ENCODE measurements around the gene IRX1. TPM values are rescaled to one million over a fixed set of nuclear protein-coding genes. Genes with fewer than 3 reads are reported as not detected.
A peak's percentile ranks its signal among the peaks of the same experiment; 100 is the strongest.

IRX1 gene
- total RNA-seq, 1 donor from 2014 or later: 2.9 TPM

GRCh38 chr5:3598207-3598606, 2.6 kb downstream of the IRX1 start:
- H3K4me1 Mint-ChIP-seq (ENCODE audit: low read depth): peaks cover 32% of the 10 kb centered on the region
- TF ChIP-seq CTCF (IDR thresholded peaks at IDR 0.05): no peak
- H3K27ac Mint-ChIP-seq (ENCODE audit: unreplicated experiment): no peak overlapping the region
- H3K36me3 Mint-ChIP-seq (ENCODE audit: low read depth): peaks cover 7% of the 10 kb centered on the region
- peaks cover 35% of the 10 kb centered on the region for H3K27me3 Mint-ChIP-seq (ENCODE audit: low read depth)
- H3K9me3 Mint-ChIP-seq (ENCODE audit: low read depth): no peaks in the 10 kb centered on the region
- no peak for DNase-seq (ENCODE audit: low spot score)
- H3K4me3 Mint-ChIP-seq (ENCODE audit: unreplicated experiment): peak overlapping the region; percentile 72

DNA sequence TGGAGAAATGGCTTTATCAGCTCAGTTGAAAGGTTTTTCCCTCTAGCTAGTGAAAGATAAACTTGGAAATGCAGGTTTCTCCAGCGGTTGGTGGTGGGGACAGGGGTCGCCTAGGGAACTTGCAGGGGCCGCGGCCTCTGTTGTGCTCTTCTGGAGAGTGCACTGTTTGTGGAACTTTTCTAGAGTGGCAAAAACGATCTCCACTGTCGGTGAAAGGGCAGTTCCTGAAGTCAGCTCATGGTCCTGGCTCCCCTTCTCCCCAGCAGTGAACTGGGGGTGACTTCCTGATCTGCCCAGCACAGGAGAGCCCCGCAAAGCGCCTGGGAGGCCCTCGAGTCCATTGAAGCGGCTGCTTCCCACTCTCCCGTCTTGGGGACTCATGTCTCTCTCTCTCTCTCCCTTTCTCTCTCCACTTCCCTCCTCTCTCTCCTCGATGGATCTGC, 3.2 kb downstream of the IRX1 start:
- Mint-ChIP-seq H3K4me3 (ENCODE audit: unreplicated experiment) (no peak overlapping the region), H3K27me3 (ENCODE audit: low read depth) (peaks cover 31% of the 10 kb centered on the region)

GRCh38 chr5:3599226-3600105, 3.8 kb downstream of the IRX1 start:
- Mint-ChIP-seq H3K4me3 (ENCODE audit: unreplicated experiment) (peak overlapping the region; percentile 9), H3K9me3 (ENCODE audit: low read depth) (no peaks in the 10 kb centered on the region), H3K27me3 (ENCODE audit: low read depth) (peaks cover 25% of the 10 kb centered on the region), H3K4me1 (ENCODE audit: low read depth) (peaks cover 25% of the 10 kb centered on the region), H3K27ac (ENCODE audit: unreplicated experiment) (no peak overlapping the region), H3K36me3 (ENCODE audit: low read depth) (peaks cover 7% of the 10 kb centered on the region)
- DNase-seq (ENCODE audit: low spot score): no peak
- TF ChIP-seq CTCF (IDR thresholded peaks at IDR 0.05): no peak

More for the DNA sequence above, 3.2 kb downstream of the IRX1 start:
- H3K4me1 Mint-ChIP-seq (ENCODE audit: low read depth): peaks cover 31% of the 10 kb centered on the region
- no peak overlapping the region for H3K27ac Mint-ChIP-seq (ENCODE audit: unreplicated experiment)
- no peak for TF ChIP-seq CTCF (IDR thresholded peaks at IDR 0.05)
- H3K36me3 Mint-ChIP-seq (ENCODE audit: low read depth): peaks cover 7% of the 10 kb centered on the region
- no peaks in the 10 kb centered on the region for H3K9me3 Mint-ChIP-seq (ENCODE audit: low read depth)
- no peak for DNase-seq (ENCODE audit: low spot score)

DNA sequence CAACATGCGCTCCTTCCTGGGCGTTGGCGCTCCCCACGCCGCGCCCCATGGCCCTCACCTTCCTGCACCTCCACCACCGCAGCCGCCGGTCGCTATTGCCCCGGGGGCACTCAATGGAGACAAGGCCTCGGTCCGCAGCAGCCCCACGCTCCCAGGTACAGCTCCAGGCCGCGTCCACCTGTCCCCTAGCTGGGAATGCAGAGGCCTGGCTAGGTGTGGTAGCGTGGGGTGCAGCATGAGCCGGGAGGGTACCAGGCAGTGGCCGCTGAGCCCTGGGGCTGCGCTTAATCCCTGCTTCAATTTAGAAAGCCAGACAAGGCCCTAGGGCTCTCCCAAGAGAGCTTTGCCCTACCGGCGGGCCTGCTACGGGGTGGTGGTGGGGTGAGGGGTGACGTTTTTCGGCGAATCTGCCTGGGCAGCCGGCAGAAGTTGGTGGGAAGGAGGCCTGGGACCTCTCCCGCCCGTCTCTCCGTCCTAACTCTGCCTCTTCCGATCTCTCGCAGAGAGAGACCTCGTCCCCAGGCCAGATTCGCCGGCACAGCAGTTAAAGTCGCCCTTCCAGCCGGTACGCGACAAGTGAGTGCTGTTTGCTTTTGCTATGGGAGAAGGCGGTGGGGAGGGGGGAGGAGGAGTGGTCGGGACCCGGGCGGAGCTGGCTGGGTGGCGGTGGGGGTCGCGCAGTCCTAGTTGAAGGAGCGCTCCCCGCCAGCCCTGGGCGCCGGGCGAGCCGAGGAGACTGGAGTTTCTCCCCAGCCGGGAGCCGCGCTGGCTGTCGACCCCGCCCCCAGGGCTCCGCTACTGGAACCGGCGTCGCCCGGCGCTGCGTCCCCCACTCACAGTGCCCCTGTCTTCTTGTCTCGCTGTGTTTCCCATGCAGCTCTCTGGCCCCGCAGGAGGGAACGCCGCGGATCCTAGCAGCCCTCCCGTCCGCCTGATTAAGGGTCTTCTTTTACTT, 4.8 kb downstream of the IRX1 start:
- H3K4me1 Mint-ChIP-seq (ENCODE audit: low read depth): peaks cover 25% of the 10 kb centered on the region
- peak overlapping the region; percentile 19 for H3K4me3 Mint-ChIP-seq (ENCODE audit: unreplicated experiment)
- H3K27ac Mint-ChIP-seq (ENCODE audit: unreplicated experiment): no peak overlapping the region
- no peak for TF ChIP-seq CTCF (IDR thresholded peaks at IDR 0.05)
- peaks cover 7% of the 10 kb centered on the region for H3K36me3 Mint-ChIP-seq (ENCODE audit: low read depth)
- no peaks in the 10 kb centered on the region for H3K9me3 Mint-ChIP-seq (ENCODE audit: low read depth)
- H3K27me3 Mint-ChIP-seq (ENCODE audit: low read depth): peaks cover 25% of the 10 kb centered on the region
- DNase-seq (ENCODE audit: low spot score): no peak
